ENCODE measurements around the gene NUPR2.

DNA sequence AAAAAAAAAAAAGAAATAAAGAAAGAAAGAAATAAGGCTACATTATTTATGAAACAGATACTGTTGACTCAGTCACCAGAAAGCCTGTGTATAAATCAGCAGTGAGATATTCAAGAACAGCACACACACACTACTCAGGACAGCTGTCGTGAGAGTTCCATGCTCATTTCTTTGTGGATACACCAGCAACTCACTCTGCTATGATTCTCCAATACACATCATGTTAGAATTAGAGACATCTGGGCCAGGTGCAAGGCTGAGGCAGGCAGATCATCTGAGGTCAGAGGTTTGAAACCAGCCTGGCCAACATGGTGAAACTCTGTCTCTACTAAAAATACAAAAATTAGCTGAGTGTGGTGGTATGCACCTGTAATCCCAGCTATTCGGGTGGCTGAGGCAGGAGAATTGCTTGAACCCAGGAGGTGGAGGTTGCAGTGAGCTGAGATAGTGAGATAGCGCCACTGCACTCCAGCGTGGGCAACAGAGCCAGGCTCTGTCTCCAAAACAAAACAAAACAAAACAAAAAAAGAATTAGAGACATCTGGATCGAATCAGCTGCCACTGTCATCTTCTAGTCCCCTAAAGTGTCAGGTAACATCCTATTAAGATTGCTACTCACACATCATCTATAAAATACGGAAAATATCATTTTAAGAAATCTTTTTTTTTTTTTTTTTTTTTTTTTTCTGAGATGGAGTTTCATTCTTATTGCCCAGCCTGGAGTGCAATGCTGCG is 11.2 kb upstream of the NUPR2 start:
- TF ChIP-seq USF1 (IDR thresholded peaks at IDR 0.05) = no peak
- TF ChIP-seq TAF1 (IDR thresholded peaks at IDR 0.05; ENCODE audit: low read depth) = no peak
- no peak for TF ChIP-seq EP300 (IDR thresholded peaks at IDR 0.05; ENCODE audit: borderline replicate concordance)
- TF ChIP-seq, protein P1, sequence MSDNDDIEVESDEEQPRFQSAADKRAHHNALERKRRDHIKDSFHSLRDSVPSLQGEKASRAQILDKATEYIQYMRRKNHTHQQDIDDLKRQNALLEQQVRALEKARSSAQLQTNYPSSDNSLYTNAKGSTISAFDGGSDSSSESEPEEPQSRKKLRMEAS (IDR thresholded peaks at IDR 0.05) = no peak
- no peak for TF ChIP-seq TEAD4 (IDR thresholded peaks at IDR 0.05)

All from Ishikawa (cell line).